ENCODE results near the gene DGKE.

The DGKE gene

DNA sequence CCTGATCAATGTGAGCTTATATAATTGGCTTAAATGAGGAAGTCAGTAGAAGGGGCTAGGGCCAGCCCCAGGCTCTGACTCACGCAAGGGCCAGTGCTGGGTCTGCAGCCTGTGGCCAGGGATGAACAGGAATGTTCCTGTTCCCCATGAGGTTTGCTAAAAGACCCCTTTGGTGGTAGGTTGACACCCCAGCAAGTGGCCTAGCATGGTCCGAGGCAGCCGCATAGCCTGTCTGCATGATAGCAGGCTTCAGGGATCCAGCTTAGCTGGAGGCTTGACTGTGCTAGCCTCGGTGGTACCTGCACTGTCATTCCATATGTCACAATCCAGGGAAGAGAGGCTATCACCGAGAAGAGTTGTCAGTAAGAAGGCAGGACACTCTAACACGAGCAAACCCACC is 56.4 kb downstream of the DGKE start:
- DNase-seq (ENCODE audit: low read depth, low spot score): no peak

DNA sequence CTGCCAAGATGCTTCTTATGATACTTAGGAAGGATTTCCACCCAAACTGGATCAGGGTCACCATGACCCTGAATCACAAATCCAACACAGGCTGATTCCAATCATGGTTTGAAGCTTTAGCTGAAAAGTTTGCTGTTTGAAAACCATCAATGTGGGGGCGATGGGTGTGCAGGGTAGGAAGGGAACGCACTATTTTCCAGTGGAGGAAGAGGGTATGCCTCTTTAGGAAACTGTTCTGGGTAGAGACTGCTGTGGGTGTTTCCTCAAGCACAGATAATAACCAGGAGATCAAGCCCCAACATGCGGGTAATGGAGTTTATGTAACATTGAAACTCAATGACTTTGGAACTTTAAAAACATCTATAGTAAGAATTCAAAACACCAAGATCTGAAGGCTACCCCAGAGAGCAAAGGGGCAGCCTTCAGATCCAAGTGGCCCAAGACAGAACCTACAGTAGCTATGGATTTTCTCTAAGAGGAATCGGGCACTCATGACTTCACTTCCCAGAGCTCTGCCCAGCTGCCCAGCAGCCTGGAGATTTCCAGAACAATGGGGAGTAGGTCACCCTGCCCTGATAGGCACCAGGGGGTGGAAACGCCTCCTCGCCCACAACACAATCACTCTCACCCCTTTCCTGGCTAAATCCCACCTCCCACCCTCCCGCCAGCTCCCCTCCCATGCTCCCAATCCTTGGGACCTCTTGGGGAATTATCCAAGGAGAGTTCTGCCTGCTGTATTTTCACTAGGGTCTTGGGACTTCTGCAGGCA is 57.1 kb downstream of the DGKE start:
- no peak for DNase-seq (ENCODE audit: low read depth, low spot score)

- DNase-seq (ENCODE audit: low read depth, low spot score): no peak
These were observed 57.8 kb downstream of the DGKE start for GRCh38 chr17:56891751-56892150.

- no peak for DNase-seq (ENCODE audit: low read depth, low spot score)
These were observed 58.4 kb downstream of the DGKE start for GRCh38 chr17:56892333-56892732.

- no peak for DNase-seq (ENCODE audit: low read depth, low spot score)
These were observed 59.6 kb downstream of the DGKE start for GRCh38 chr17:56893503-56893902.

DNA sequence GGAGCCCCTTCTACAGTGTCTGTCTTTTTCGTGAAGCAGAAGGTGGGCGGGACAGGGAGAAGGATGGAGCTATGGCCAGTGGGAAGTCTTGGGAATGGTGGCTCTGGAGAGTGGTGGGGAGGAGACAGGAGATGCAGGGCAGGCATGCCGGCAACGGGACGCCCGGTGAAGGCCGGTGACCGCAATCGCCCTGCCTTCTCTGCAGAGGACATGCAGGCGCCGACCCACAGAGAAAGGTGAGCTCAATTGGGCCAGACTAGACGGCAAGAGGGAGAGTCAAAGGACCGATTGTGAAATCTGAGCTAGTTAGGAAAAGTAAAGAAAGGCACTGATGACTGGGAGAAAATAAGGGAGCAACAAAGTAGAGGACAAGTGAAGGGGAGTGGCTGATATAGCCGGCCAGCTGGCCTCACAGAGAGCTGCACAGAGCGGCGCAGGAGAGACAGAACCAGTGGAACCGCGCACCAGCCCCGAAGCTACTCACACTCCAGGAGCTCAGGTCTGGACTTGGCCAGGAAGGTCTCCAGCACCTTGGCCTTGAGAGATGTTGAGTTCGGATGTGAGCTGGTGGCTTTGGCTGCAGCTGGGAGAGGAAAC is 61.0 kb downstream of the DGKE start:
- no peak for DNase-seq (ENCODE audit: low read depth, low spot score)

GRCh38 chr17:56896217-56896967 is 62.4 kb downstream of the DGKE start:
- DNase-seq (ENCODE audit: low read depth, low spot score): no peak

DNA sequence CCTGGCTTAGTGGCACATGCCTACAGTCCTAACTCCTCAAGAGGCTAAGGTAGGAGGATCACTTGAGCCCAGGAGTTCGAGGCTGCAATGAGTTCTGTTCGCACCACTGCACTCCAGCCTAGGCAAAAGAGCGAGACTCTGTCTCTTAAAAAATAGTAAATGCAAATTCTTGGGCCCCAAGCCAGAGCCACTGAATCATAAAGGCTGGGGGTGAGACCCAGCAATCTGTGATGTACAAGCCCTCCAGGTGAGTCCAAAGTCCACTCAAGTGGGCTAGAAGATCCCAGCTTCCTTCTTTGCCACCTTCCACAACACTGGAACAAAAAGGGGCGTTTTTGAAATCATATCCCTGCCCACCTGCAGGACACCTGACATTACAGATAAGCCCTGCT is 63.0 kb downstream of the DGKE start:
- no peak for DNase-seq (ENCODE audit: low read depth, low spot score)

DNA sequence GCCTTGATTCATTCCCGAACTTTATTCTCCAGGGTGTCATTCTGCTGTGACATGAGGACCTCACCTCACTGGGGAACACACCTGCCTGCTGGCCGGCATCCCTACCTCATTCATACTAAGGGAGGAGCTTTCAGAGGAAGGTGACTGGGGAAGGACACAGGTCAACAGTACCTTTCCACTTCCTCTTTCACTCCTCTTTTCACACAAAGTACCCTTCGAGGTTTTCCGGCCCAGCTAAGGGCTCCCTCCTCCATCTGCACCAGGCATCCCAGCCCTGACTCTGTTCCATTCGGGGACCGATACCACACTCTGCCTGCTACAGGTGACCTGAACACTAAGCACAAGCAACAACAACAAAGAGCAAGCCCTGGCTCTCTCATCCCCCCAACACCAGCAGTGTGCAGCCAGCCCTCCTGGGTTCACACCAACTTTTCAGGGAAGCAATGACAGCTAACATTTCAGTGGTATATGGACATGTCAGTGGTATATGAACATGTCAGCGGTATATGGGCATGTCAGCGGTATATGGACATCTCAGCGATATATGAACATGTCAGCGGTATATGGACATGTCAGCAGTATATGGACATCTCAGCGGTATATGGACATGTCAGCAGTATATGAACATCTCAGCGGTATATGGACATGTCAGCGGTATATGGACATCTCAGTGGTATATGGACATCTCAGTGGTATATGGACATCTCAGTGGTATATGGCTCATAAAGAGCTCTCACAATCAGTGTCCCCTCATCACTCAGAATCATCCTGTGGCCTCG is 63.9 kb downstream of the DGKE start:
- DNase-seq (ENCODE audit: low read depth, low spot score): no peak

DNA sequence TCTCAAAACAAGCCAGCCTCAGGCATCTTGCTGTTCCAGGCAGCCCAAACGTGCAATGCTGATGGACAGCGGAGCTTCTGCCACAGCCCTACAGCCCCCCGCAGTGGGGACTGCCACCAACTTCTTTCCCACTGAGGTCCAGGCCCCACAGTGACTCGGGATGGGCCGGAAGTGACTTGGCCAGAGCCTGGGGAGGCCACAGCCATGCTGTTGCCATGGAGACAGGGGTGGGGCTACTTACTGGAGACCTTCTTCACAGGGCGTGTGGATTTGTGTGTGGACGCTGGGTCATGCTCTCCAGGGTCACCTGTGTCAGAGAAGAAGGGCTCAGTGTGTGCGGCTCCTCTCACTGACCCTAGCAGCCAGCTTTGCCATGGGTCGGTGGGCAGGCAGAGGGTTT is 64.9 kb downstream of the DGKE start:
- DNase-seq (ENCODE audit: low read depth, low spot score): no peak

GRCh38 chr17:56899403-56899802 is 65.5 kb downstream of the DGKE start:
- no peak for DNase-seq (ENCODE audit: low read depth, low spot score)

DNA sequence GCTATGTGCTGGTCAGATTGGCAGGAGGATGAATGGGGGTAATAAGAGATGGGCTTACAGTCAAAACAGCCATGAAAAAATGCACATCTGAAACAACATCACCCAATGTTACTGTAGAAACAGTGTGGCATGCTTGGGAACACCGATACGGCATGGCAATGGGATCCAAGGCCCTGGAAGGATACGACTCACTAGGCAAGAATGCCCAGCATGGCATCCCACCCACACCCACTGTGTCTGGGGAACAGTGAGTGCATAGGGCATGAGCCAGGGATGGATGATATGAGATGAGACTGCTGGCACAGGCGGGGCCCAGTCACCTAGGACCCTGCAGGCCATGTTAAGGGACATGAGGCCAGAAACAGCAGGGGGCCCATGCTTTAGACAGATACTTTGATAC is 68.4 kb downstream of the DGKE start:
- no peak for DNase-seq (ENCODE audit: low read depth, low spot score)

- no peak for DNase-seq (ENCODE audit: low read depth, low spot score)
These were observed 69.6 kb downstream of the DGKE start for GRCh38 chr17:56903560-56903959.

DNA sequence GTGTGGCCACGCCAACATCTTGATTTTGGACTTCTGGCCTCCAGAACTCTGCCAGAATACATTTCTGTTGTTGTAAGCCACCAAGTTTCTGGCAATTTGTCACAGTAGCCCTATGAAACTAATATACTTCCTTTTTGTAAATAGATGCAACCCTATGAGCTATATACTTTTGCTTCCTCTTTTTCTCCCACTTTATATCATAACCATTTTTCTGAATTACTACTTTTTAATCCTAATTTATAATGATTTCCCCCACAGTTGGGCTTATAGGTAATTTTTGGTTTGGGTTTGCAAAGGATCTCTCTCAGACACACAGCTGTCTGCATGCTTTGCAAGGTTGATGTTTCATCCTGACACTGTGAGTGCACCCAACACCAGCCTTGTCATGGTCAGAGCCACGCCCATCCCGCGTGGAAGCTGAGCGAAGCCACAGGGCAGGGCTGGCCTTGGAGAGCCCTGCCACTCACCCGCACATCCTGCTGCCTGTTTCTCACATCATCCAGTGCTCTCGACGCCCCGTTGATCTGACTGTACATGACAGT is 74.1 kb downstream of the DGKE start:
- no peak for DNase-seq (ENCODE audit: low read depth, low spot score)

DNA sequence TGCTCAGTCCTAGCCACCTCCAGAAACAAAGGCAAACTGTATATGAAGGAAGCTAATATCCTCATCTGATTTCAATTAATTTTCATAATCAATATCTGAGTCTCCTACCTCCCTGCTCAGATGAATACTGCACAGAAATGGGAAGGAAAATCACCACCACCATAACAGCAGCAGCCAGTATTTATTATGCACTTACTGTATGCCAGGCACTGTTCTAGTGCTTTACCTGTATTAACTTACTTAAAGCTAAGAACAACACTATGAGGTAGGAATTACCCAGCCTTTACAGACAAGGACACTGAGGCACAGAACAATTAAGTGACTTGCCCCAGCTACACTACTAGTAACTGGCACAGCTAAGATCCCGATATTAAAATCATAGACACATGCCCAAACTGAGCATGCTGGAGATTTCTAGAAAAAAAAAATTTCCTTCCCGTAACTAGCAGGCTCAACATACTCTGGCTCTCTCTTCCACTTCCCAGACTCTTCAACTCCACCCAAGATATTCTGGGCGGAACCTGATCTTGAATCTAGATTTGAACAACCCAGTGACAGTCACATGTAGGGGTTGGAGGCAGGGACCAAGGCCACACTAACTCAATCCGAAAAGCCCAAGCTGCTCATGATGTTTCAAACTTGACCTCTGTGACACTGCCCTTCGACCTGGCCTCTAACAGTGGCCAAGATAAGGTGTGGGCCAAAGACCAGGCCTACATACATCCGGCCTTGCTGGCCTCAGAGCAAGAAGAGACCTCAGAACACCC is 76.0 kb downstream of the DGKE start:
- no peak for DNase-seq (ENCODE audit: low read depth, low spot score)

GRCh38 chr17:56910509-56911235 is 76.7 kb downstream of the DGKE start:
- DNase-seq (ENCODE audit: low read depth, low spot score): no peak

- no peak for DNase-seq (ENCODE audit: low read depth, low spot score)
These were observed 78.4 kb downstream of the DGKE start for GRCh38 chr17:56912105-56912999.

DNA sequence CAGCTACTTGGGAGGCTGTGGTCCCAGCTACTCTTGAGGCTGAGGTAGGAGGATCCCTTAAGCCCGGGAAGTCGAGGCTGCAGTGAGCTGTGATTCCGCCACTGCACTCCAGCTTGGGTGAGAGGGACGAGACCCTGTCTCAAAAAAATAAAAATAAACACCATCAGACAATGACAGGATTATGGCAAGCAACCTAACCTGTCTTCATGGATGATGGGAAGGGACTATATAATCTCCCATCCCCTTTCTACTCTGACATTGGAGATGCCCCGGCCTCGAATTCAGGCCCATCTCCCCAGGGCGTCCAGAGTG is 79.0 kb downstream of the DGKE start:
- DNase-seq (ENCODE audit: low read depth, low spot score): no peak

DNA sequence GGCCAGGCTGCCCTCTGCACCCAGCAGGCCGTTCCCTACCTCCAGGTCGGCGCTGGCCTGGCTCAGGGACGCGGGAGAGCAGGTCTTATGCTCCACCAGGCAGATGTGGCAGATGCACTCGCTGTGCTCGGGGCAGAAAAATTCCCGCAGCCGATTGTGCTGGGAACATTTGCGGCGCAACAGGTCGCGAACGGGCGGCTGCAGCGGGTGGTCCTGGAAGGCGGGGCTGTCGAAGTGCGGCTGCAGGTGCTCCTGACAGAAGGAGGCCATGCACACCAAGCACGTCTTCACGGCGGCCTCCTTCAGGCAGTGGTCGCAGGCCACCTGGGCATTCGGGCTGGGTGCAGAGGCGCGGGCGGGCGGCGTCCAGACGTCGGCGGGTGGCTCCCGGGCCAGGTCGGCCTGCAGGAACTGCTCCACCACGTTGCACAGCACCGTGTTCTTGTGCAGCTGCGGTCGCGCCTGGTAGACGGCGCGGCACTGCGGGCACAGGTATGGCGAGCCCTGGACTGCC is 79.5 kb downstream of the DGKE start:
- DNase-seq (ENCODE audit: low read depth, low spot score): no peak
